T-cell (primary cell): Measurements from ENCODE around the gene USPL1. TPM values are rescaled to one million over a fixed set of nuclear protein-coding genes. Genes with fewer than 3 reads are reported as not detected.
A peak's percentile ranks its signal among the peaks of the same experiment; 100 is the strongest.
"Not testable (repeated sequence)": the region's sequence is repeated elsewhere in the genome, so short reads cannot be mapped to it uniquely, and the experiment has no call there.

ENCODE experiments used
- ATAC-seq, 4 experiments: fragments of 200-7000 bp in 3 of 4; fragments of 150-1000 bp in 1 of 4; cut with Tn5 transposase; replicated peaks in 1 of 4; 1 replicate in 3 of 4; 2 replicates in 1 of 4; pipeline ENCODE4 v1.10.0; 2021; ENCODE audit warnings: moderate library complexity in 3 of 4, mild to moderate bottlenecking in 2 of 4, moderate number of reproducible peaks in 1 of 4
- CTCF ChIA-PET, 2 donors: fragments of 300-600 bp; sonication (Branson Sonifier 250); formaldehyde crosslinking; loops; one replicate each; lab custom pipeline; 2022; ENCODE audit warnings: antibody characterized with exemption in 2 of 2; lab: Charles Lee
- POLR2A ChIA-PET, 2 donors: fragments of 300-600 bp; sonication (Branson Sonifier 250); formaldehyde crosslinking; loops; one replicate each; lab custom pipeline; 2022; ENCODE audit warnings: antibody characterized with exemption in 2 of 2; lab: Charles Lee
- DNase-seq, 35 experiments: peaks; one replicate each; pipeline versions ENCODE4 v3.0.0 to v3.0.0-alpha.2; 2013 to 2023
- H3K27ac ChIP-seq: one replicate; pipeline ENCODE4 v1.5.1; 2013; ENCODE audit warnings: low read length
- H3K27me3 ChIP-seq, 2 experiments: replicated peaks in 1 of 2; 1 replicate in 1 of 2; 2 replicates in 1 of 2; pipeline versions ENCODE4 v1.6.1 to v1.7.0; 2013; ENCODE audit warnings: low read length in 1 of 2, mixed read lengths in 1 of 2; ENCODE audit not compliant: control insufficient read depth in 2 of 2, insufficient read depth in 2 of 2; ENCODE audit errors: extremely low read depth in 1 of 2
- H3K36me3 ChIP-seq, 2 donors: 1 replicate in 1 of 2; 2 replicates in 1 of 2; pipeline versions ENCODE4 v1.6.1 to v1.7.0; 2013; ENCODE audit warnings: low read length in 1 of 2; ENCODE audit not compliant: control insufficient read depth in 2 of 2, insufficient read depth in 1 of 2; ENCODE audit errors: extremely low read depth in 1 of 2
- H3K4me1 ChIP-seq, 2 experiments: 1 replicate in 1 of 2; 2 replicates in 1 of 2; pipeline versions ENCODE4 v1.6.1 to v1.7.0; 2013; ENCODE audit warnings: low read length in 2 of 2, mixed read lengths in 1 of 2; ENCODE audit not compliant: insufficient read depth in 2 of 2, control insufficient read depth in 1 of 2; ENCODE audit errors: extremely low read depth in 1 of 2
- H3K4me3 ChIP-seq, 2 donors: 1 replicate in 1 of 2; 2 replicates in 1 of 2; pipeline versions ENCODE4 v1.5.1 to v1.7.0; 2013; ENCODE audit warnings: mild to moderate bottlenecking in 2 of 2, low read length in 1 of 2, moderate library complexity in 1 of 2; ENCODE audit not compliant: control insufficient read depth in 1 of 2; ENCODE audit errors: extremely low read depth in 1 of 2
- H3K9me3 ChIP-seq: 2 replicates; pipeline ENCODE4 v1.7.0; 2013
- H3K27ac Mint-ChIP-seq, 2 donors: one replicate each; pipeline ENCODE4 v1.8.0; 2020 to 2021; ENCODE audit warnings: mild to moderate bottlenecking in 2 of 2, mixed read lengths in 2 of 2
- H3K27me3 Mint-ChIP-seq, 2 donors: one replicate each; pipeline ENCODE4 v1.8.0; 2021 to 2022; ENCODE audit warnings: mixed read lengths in 2 of 2
- H3K36me3 Mint-ChIP-seq: one replicate; pipeline ENCODE4 v1.8.0; 2021; ENCODE audit warnings: mixed read lengths
- H3K4me1 Mint-ChIP-seq, 3 donors: one replicate each; pipeline ENCODE4 v1.8.0; 2020 to 2022; ENCODE audit warnings: mixed read lengths in 3 of 3, mild to moderate bottlenecking in 1 of 3
- H3K4me3 Mint-ChIP-seq, 3 donors: one replicate each; pipeline ENCODE4 v1.8.0; 2020 to 2022; ENCODE audit warnings: mild to moderate bottlenecking in 3 of 3, mixed read lengths in 3 of 3, moderate library complexity in 3 of 3
- H3K9me3 Mint-ChIP-seq, 3 donors: one replicate each; pipeline ENCODE4 v1.8.0; 2020 to 2022; ENCODE audit warnings: mixed read lengths in 3 of 3
- WGBS: methylation state at CpG from one replicate; pipeline ENCODE4 v1.1.5; 2013; ENCODE audit warnings: missing lambda C conversion rate; ENCODE audit not compliant: insufficient coverage; 5-methylcytosine and 5-hydroxymethylcytosine counted together
- total RNA-seq, 35 experiments: library from RNA in 6 of 35; stranded (reverse) in 6 of 35; fragments of 120-200 nt in 1 of 35; gene quantifications; one replicate each; pipeline versions ENCODE4 v1.2.1 to v1.2.4 and lab custom pipeline; 2013 to 2026

Gene USPL1
- total RNA-seq, 5 donors from 2014 or later (not counting 1 experiment from before 2014, with no cell fraction given), result 24.1 to 32.9 (median 26.7) TPM

- CTCF ChIA-PET, result no interaction called here
- Histone ChIP-seq H3K36me3 (no peaks in the 10 kb centered on the region), H3K9me3 (no peaks in the 10 kb centered on the region), H3K4me3 (no peak overlapping the region), H3K27ac (no peak overlapping the region), H3K27me3 (no peaks in the 10 kb centered on the region), H3K4me1 (no peaks in the 10 kb centered on the region)
- ATAC-seq, result no peak
- no peaks in the 10 kb centered on the region for H3K4me1 Mint-ChIP-seq
- DNase-seq, result no peak
- no peak overlapping the region for H3K4me3 Mint-ChIP-seq
- H3K9me3 Mint-ChIP-seq, result no peaks in the 10 kb centered on the region
- no peaks in the 10 kb centered on the region for H3K36me3 Mint-ChIP-seq
- POLR2A ChIA-PET, result no interaction called here
- no peak overlapping the region for H3K27ac Mint-ChIP-seq
- no peaks in the 10 kb centered on the region for H3K27me3 Mint-ChIP-seq
These were observed 30.0 kb upstream of the USPL1 start for GRCh38 chr13:30587739-30588138.

- ChIA-PET POLR2A (no interaction called here), CTCF (no interaction called here)
- no CpG with 5 or more reads among the region's 2 CpGs for WGBS
- no peaks in the 10 kb centered on the region for H3K4me1 ChIP-seq
- H3K27ac ChIP-seq, result no peak overlapping the region
- H3K27ac Mint-ChIP-seq, result no peak overlapping the region
- DNase-seq (no peak), ATAC-seq (no peak)
- H3K4me1 Mint-ChIP-seq, result no peaks in the 10 kb centered on the region
- no peaks in the 10 kb centered on the region for H3K27me3 Mint-ChIP-seq
- no peaks in the 10 kb centered on the region for H3K9me3 ChIP-seq
- H3K9me3 Mint-ChIP-seq, result no peaks in the 10 kb centered on the region
- no peak overlapping the region for H3K4me3 ChIP-seq
- no peaks in the 10 kb centered on the region for H3K36me3 ChIP-seq
- H3K36me3 Mint-ChIP-seq, result peaks cover 10% of the 10 kb centered on the region
- no peaks in the 10 kb centered on the region for H3K27me3 ChIP-seq
- H3K4me3 Mint-ChIP-seq, result no peak overlapping the region
These were observed 24.7 kb upstream of the USPL1 start for GRCh38 chr13:30593001-30593400.

- WGBS, result no CpG with 5 or more reads among the region's 3 CpGs
- H3K4me1 ChIP-seq, result no peaks in the 10 kb centered on the region
- H3K36me3 Mint-ChIP-seq, result peaks cover 4% of the 10 kb centered on the region
- ATAC-seq, result no peak
- no peaks in the 10 kb centered on the region for H3K9me3 Mint-ChIP-seq
- POLR2A ChIA-PET, result interaction anchor here in 1 of 2 donors (0.6 kb wide), 1 partner anchor 227 kb away, joined by 6 read pairs; no protein-coding TSS in a partner anchor
- H3K4me3 Mint-ChIP-seq, result no peak overlapping the region
- CTCF ChIA-PET, result no interaction called here
- H3K9me3 ChIP-seq, result no peaks in the 10 kb centered on the region
- H3K4me1 Mint-ChIP-seq, result peaks cover 0 to 17% (median 0%) of the 10 kb centered on the region in 3 donors
- H3K27ac Mint-ChIP-seq, result no peak overlapping the region
- DNase-seq, result no peak
- H3K4me3 ChIP-seq, result no peak overlapping the region
- H3K36me3 ChIP-seq, result no peaks in the 10 kb centered on the region
- H3K27ac ChIP-seq, result no peak overlapping the region
- H3K27me3 Mint-ChIP-seq, result no peaks in the 10 kb centered on the region
- no peaks in the 10 kb centered on the region for H3K27me3 ChIP-seq
These were observed 17.2 kb upstream of the USPL1 start for GRCh38 chr13:30600496-30600895.

- H3K36me3 Mint-ChIP-seq, result no peaks in the 10 kb centered on the region
- no peak overlapping the region for H3K27ac Mint-ChIP-seq
- H3K4me3 Mint-ChIP-seq, result no peak overlapping the region
- ATAC-seq (no peak), DNase-seq (no peak)
- 85% methylated on average over 8 of the region's 8 CpGs for WGBS
- H3K4me3 ChIP-seq, result no peak overlapping the region
- no peaks in the 10 kb centered on the region for H3K9me3 Mint-ChIP-seq
- no peaks in the 10 kb centered on the region for H3K27me3 Mint-ChIP-seq
- H3K9me3 ChIP-seq, result no peaks in the 10 kb centered on the region
- no peaks in the 10 kb centered on the region for H3K27me3 ChIP-seq
- no peaks in the 10 kb centered on the region for H3K4me1 ChIP-seq
- ChIA-PET POLR2A (no interaction called here), CTCF (no interaction called here)
- no peaks in the 10 kb centered on the region for H3K36me3 ChIP-seq
- no peak overlapping the region for H3K27ac ChIP-seq
- peaks cover 0 to 22% (median 0%) of the 10 kb centered on the region in 3 donors for H3K4me1 Mint-ChIP-seq
These were observed 15.9 kb upstream of the USPL1 start for GRCh38 chr13:30601836-30602235.

GRCh38 chr13:30605052-30605451 is 12.7 kb upstream of the USPL1 start:
- ATAC-seq, result no peak
- no peaks in the 10 kb centered on the region for H3K27me3 Mint-ChIP-seq
- peaks cover 0 to 3% (median 0%) of the 10 kb centered on the region in 3 donors for H3K9me3 Mint-ChIP-seq
- 91% methylated on average over 7 of the region's 7 CpGs for WGBS
- H3K4me3 ChIP-seq, result no peak overlapping the region
- no peak for DNase-seq
- no peak overlapping the region for H3K4me3 Mint-ChIP-seq
- CTCF ChIA-PET, result interaction anchor here in 1 of 2 donors (0.6 kb wide), 1 partner anchor 294 kb away, joined by 4 read pairs; no protein-coding TSS in a partner anchor
- peaks cover 17 to 40% (median 23%) of the 10 kb centered on the region in 3 donors for H3K4me1 Mint-ChIP-seq
- H3K36me3 ChIP-seq, result no peaks in the 10 kb centered on the region
- no peaks in the 10 kb centered on the region for H3K9me3 ChIP-seq
- H3K27me3 ChIP-seq, result no peaks in the 10 kb centered on the region
- POLR2A ChIA-PET, result interaction anchor here in 1 of 2 donors (0.7 kb wide), 1 partner anchor 12 kb away, joined by 3 read pairs; no protein-coding TSS in a partner anchor
- H3K27ac ChIP-seq, result no peak overlapping the region
- peaks cover 9 to 12% of the 10 kb centered on the region in 2 experiments for H3K4me1 ChIP-seq
- no peak overlapping the region for H3K27ac Mint-ChIP-seq
- H3K36me3 Mint-ChIP-seq, result peaks cover 6% of the 10 kb centered on the region

GRCh38 chr13:30607186-30607585 is 10.5 kb upstream of the USPL1 start:
- ChIA-PET CTCF (interaction anchor here (0.5 to 1.1 kb wide), 4 partner anchors 8 to 475 kb away, joined by 3 to 4 read pairs (median 4); no protein-coding TSS in a partner anchor), POLR2A (interaction anchor here in 1 of 2 donors (2.0 kb wide), 1 partner anchor 10 kb away, joined by 23 read pairs; the partner anchor contains the start of gene USPL1)
- not testable (repeated sequence) for H3K36me3 Mint-ChIP-seq, ATAC-seq, H3K9me3 Mint-ChIP-seq, H3K9me3 ChIP-seq, H3K27me3 Mint-ChIP-seq, H3K4me3 ChIP-seq, H3K27me3 ChIP-seq, H3K36me3 ChIP-seq
- Mint-ChIP-seq H3K4me1 (peaks cover 22 to 44% (median 32%) of the 10 kb centered on the region in 3 donors), H3K27ac (peak overlapping the region; percentile 9 to 84), H3K4me3 (peak overlapping the region in 1 of 3 donors; percentile 31)
- H3K27ac ChIP-seq, result peak overlapping the region; percentile 66
- peak in 1 of 35 experiments; percentile 1 for DNase-seq
- peaks cover 9 to 12% of the 10 kb centered on the region in 2 experiments for H3K4me1 ChIP-seq
- WGBS, result 97% methylated on average over 6 of the region's 6 CpGs
